ENCODE measurements around the gene MICB.

MICB gene

GRCh38 chr6:31479933-31480535 lies 17.9 kb upstream of the MICB start:
- Histone ChIP-seq H3K4me2 (ENCODE audit: low read depth, low read length, poor library complexity, severe bottlenecking) (no peak overlapping the region), H3K9me2 (replicated peaks; ENCODE audit: insufficient read depth, low read length) (no peaks in the 10 kb centered on the region), H3K27me3 (ENCODE audit: low read length) (no peaks in the 10 kb centered on the region), H3K27ac (ENCODE audit: low read depth, low read length) (no peak overlapping the region), H3K79me2 (ENCODE audit: insufficient read depth, low read length) (no peaks in the 10 kb centered on the region), H3K9me3 (ENCODE audit: insufficient read depth, low read length) (no peaks in the 10 kb centered on the region), H4K20me1 (ENCODE audit: low read depth, low read length) (no peaks in the 10 kb centered on the region), H3F3A (ENCODE audit: insufficient read depth) (no peaks in the 10 kb centered on the region), H3K9ac (ENCODE audit: low read length) (no peak overlapping the region), H3K4me3 (ENCODE audit: insufficient read depth, low read length, poor library complexity, severe bottlenecking) (no peak overlapping the region), H3K36me3 (ENCODE audit: low read length) (no peaks in the 10 kb centered on the region), H2AFZ (ENCODE audit: low read depth, low read length, severe bottlenecking) (no peak overlapping the region)
- TF ChIP-seq EZH2phosphoT487 (conservative IDR thresholded peaks at IDR 0.05; ENCODE audit: low read length) (no peak), CTCF (IDR thresholded peaks at IDR 0.05; ENCODE audit: insufficient read depth, low read length, poor library complexity, severe bottlenecking) (no peak)

GRCh38 chr6:31480574-31480973 lies 17.4 kb upstream of the MICB start:
- Histone ChIP-seq H4K20me1 (ENCODE audit: low read depth, low read length) (0 out of 2 replicates have a peak, but pooled peaks cover 3% of the 10 kb centered on the region), H3K27ac (ENCODE audit: low read depth, low read length) (no peak overlapping the region), H3K79me2 (ENCODE audit: insufficient read depth, low read length) (no peaks in the 10 kb centered on the region), H3K36me3 (ENCODE audit: low read length) (no peaks in the 10 kb centered on the region), H3K9ac (ENCODE audit: low read length) (no peak overlapping the region), H3K4me2 (ENCODE audit: low read depth, low read length, poor library complexity, severe bottlenecking) (no peak overlapping the region), H3K27me3 (ENCODE audit: low read length) (no peaks in the 10 kb centered on the region), H3K9me3 (ENCODE audit: insufficient read depth, low read length) (no peaks in the 10 kb centered on the region), H3F3A (ENCODE audit: insufficient read depth) (no peaks in the 10 kb centered on the region), H2AFZ (ENCODE audit: low read depth, low read length, severe bottlenecking) (no peak overlapping the region), H3K9me2 (replicated peaks; ENCODE audit: insufficient read depth, low read length) (no peaks in the 10 kb centered on the region), H3K4me3 (ENCODE audit: insufficient read depth, low read length, poor library complexity, severe bottlenecking) (no peak overlapping the region)
- TF ChIP-seq EZH2phosphoT487 (conservative IDR thresholded peaks at IDR 0.05; ENCODE audit: low read length) (no peak), CTCF (IDR thresholded peaks at IDR 0.05; ENCODE audit: insufficient read depth, low read length, poor library complexity, severe bottlenecking) (no peak)

- H3K79me2 ChIP-seq (ENCODE audit: insufficient read depth, low read length), result no peaks in the 10 kb centered on the region
- no peaks in the 10 kb centered on the region for H3K9me2 ChIP-seq (replicated peaks; ENCODE audit: insufficient read depth, low read length)
- H3K4me2 ChIP-seq (ENCODE audit: low read depth, low read length, poor library complexity, severe bottlenecking), result no peak overlapping the region
- no peaks in the 10 kb centered on the region for H3K9me3 ChIP-seq (ENCODE audit: insufficient read depth, low read length)
- 0 out of 2 replicates have a peak, but pooled peaks cover 3% of the 10 kb centered on the region for H4K20me1 ChIP-seq (ENCODE audit: low read depth, low read length)
- no peak overlapping the region for H2AFZ ChIP-seq (ENCODE audit: low read depth, low read length, severe bottlenecking)
- TF ChIP-seq CTCF (IDR thresholded peaks at IDR 0.05; ENCODE audit: insufficient read depth, low read length, poor library complexity, severe bottlenecking), result no peak
- TF ChIP-seq EZH2phosphoT487 (conservative IDR thresholded peaks at IDR 0.05; ENCODE audit: low read length), result no peak
- H3K27me3 ChIP-seq (ENCODE audit: low read length), result no peaks in the 10 kb centered on the region
- H3F3A ChIP-seq (ENCODE audit: insufficient read depth), result no peaks in the 10 kb centered on the region
- no peak overlapping the region for H3K27ac ChIP-seq (ENCODE audit: low read depth, low read length)
- no peak overlapping the region for H3K9ac ChIP-seq (ENCODE audit: low read length)
- no peak overlapping the region for H3K4me3 ChIP-seq (ENCODE audit: insufficient read depth, low read length, poor library complexity, severe bottlenecking)
- H3K36me3 ChIP-seq (ENCODE audit: low read length), result no peaks in the 10 kb centered on the region
Observed at GRCh38 chr6:31483392-31483791, 14.6 kb upstream of the MICB start.

Data from SU-DHL-6 (cell line).